ENCODE results near the gene CA4.
"Not testable (repeated sequence)": the region's sequence is repeated elsewhere in the genome, so short reads cannot be mapped to it uniquely, and the experiment has no call there.

The CA4 gene

GRCh38 chr17:60149691-60150582, at the start of gene CA4:
CA4 (plus strand) TSS chr17:60149973; CDS start chr17:60150035, 62 bp downstream.
- DNase-seq (ENCODE audit: low read depth): no peak

- not testable (repeated sequence) for DNase-seq (ENCODE audit: low read depth)
Observed at GRCh38 chr17:60100577-60100976, 49.2 kb upstream of the CA4 start.

- DNase-seq (ENCODE audit: low read depth): not testable (repeated sequence)
Observed at GRCh38 chr17:60102015-60102631, 47.6 kb upstream of the CA4 start.

- peak; percentile 16 for DNase-seq (ENCODE audit: low read depth)
Observed at GRCh38 chr17:60102632-60103096, 47.1 kb upstream of the CA4 start.

- no peak for DNase-seq (ENCODE audit: low read depth)
Observed at GRCh38 chr17:60103957-60104356, 45.8 kb upstream of the CA4 start.

GRCh38 chr17:60106340-60107059, 43.3 kb upstream of the CA4 start:
- DNase-seq (ENCODE audit: low read depth): no peak

- no peak for DNase-seq (ENCODE audit: low read depth)
Observed at GRCh38 chr17:60107526-60108257, 42.1 kb upstream of the CA4 start.

GRCh38 chr17:60108309-60108708, 41.5 kb upstream of the CA4 start:
- not testable (repeated sequence) for DNase-seq (ENCODE audit: low read depth)

- no peak for DNase-seq (ENCODE audit: low read depth)
Observed at GRCh38 chr17:60108712-60109111, 41.1 kb upstream of the CA4 start.

- DNase-seq (ENCODE audit: low read depth): no peak
Observed at GRCh38 chr17:60109161-60109560, 40.6 kb upstream of the CA4 start.

GRCh38 chr17:60110586-60110985, 39.2 kb upstream of the CA4 start:
- no peak for DNase-seq (ENCODE audit: low read depth)

GRCh38 chr17:60111661-60112060, 38.1 kb upstream of the CA4 start:
- DNase-seq (ENCODE audit: low read depth): not testable (repeated sequence)

- DNase-seq (ENCODE audit: low read depth): not testable (repeated sequence)
Observed at GRCh38 chr17:60115364-60115763, 34.4 kb upstream of the CA4 start.

- not testable (repeated sequence) for DNase-seq (ENCODE audit: low read depth)
Observed at GRCh38 chr17:60116196-60116595, 33.6 kb upstream of the CA4 start.

- DNase-seq (ENCODE audit: low read depth): not testable (repeated sequence)
Observed at GRCh38 chr17:60119162-60119561, 30.6 kb upstream of the CA4 start.

- not testable (repeated sequence) for DNase-seq (ENCODE audit: low read depth)
Observed at GRCh38 chr17:60119807-60120748, 29.7 kb upstream of the CA4 start.

- no peak for DNase-seq (ENCODE audit: low read depth)
Observed at GRCh38 chr17:60127068-60128064, 22.4 kb upstream of the CA4 start.

GRCh38 chr17:60128171-60128859, 21.5 kb upstream of the CA4 start:
- DNase-seq (ENCODE audit: low read depth): no peak

- no peak for DNase-seq (ENCODE audit: low read depth)
Observed at GRCh38 chr17:60129164-60129563, 20.6 kb upstream of the CA4 start.
